Lower lobe of right lung (tissue), 2 donors: ENCODE data around the gene RUNDC1. TPM values are rescaled to one million over a fixed set of nuclear protein-coding genes. Genes with fewer than 3 reads are reported as not detected.

Source experiments
- ATAC-seq, 2 donors: fragments of 200-7000 bp; cut with Tn5 transposase; one replicate each; pipeline ENCODE4 v1.9.1; 2020 to 2022; ENCODE audit warnings: mild to moderate bottlenecking in 2 of 2, moderate library complexity in 2 of 2
- DNase-seq: peaks from one replicate; pipeline ENCODE4 v3.0.0-alpha.2; 2020
- H3K27ac ChIP-seq: fragments of 200-600 bp; one replicate; pipeline ENCODE4 v1.8.0; 2022
- H3K27me3 ChIP-seq: fragments of 200-600 bp; one replicate; pipeline ENCODE4 v1.8.0; 2022; ENCODE audit warnings: low read depth
- H3K36me3 ChIP-seq: fragments of 200-600 bp; one replicate; pipeline ENCODE4 v1.8.0; 2022; ENCODE audit warnings: mild to moderate bottlenecking
- H3K4me1 ChIP-seq: fragments of 200-600 bp; one replicate; pipeline ENCODE4 v1.8.0; 2022
- H3K4me3 ChIP-seq: fragments of 200-600 bp; one replicate; pipeline ENCODE4 v1.8.0; 2022; ENCODE audit warnings: mild to moderate bottlenecking
- H3K9me3 ChIP-seq: fragments of 200-600 bp; one replicate; pipeline ENCODE4 v1.8.0; 2022
- intact Hi-C: fragments of 100-400 bp; cut with DNase I; formaldehyde crosslinking; loops from one replicate; pipeline ENCODE4 v1.11.0; 2022
- long read RNA-seq: library from polyadenylated mRNA; unstranded; transcript quantifications from one replicate; pipeline ENCODE4 v2.0.0, GENCODE V29; 2021
- total RNA-seq: library from RNA; stranded (reverse); fragmentation: NEBNext Ultra II Directional; extraction: Animal tissue kit (Norgen Biotek cat#: 25700); gene quantifications from one replicate; pipeline ENCODE4 v1.2.1, GENCODE V29; 2021
- TF ChIP-seq, protein P1 (sequence below): fragments of 200-600 bp; IDR thresholded peaks from one replicate; pipeline ENCODE4 v1.8.0; 2022; ENCODE audit warnings: antibody characterized with exemption, mild to moderate bottlenecking
- donor health status: DM: no; HTN: yes; CAD: no; lungs with severe emphysema.

The RUNDC1 gene
- total RNA-seq: 17.1 TPM
- long read RNA-seq, transcript RUNDC1-201 (5 exons, 3,828 nt): major isoform, 12 of 30 reads
- long read RNA-seq, partial matches to known transcripts: 10 of 30 reads
- long read RNA-seq, other reads (novel, unspliced or antisense): 5 of 30 reads

DNA sequence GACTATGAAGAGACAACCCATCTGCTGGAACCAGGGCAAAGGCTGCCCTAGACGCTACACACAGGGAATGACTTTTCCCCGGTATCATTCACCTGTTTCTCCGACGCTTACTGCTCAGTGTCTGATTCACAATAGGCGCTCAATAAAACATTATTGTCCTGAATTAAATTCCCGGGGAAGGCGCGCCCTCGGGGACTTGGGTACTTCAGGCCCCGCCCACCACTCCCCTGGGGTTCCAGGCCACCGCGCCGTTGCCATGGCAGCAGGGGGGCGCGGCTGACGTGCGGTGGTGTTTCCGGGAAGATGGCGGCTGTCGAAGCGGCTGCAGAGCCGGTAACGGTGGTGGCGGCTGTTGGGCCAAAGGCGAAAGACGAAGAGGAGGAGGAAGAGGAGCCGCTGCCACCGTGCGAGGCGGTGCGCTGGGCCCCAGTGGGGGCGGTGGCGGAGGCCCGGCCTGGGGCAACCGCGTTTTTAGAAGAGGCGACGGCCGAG lies at the start of gene RUNDC1:
RUNDC1 (plus strand) TSS at position 292 of the 492 bp plus-strand sequence; CDS start at position 304, 12 bp downstream.
- ATAC-seq (peak; percentile 95 to 98), DNase-seq (peak; percentile 98)
- intact Hi-C loops: no loop called here
- H3K36me3 ChIP-seq: peaks cover 12% of the 10 kb centered on the region
- no peaks in the 10 kb centered on the region for H3K9me3 ChIP-seq
- H3K27ac ChIP-seq: peak within 1 kb of the TSS; percentile 91
- H3K27me3 ChIP-seq: no peaks in the 10 kb centered on the region
- H3K4me1 ChIP-seq: peaks cover 35% of the 10 kb centered on the region
- peak within 1 kb of the TSS; percentile 95 for H3K4me3 ChIP-seq
- TF ChIP-seq, protein P1, sequence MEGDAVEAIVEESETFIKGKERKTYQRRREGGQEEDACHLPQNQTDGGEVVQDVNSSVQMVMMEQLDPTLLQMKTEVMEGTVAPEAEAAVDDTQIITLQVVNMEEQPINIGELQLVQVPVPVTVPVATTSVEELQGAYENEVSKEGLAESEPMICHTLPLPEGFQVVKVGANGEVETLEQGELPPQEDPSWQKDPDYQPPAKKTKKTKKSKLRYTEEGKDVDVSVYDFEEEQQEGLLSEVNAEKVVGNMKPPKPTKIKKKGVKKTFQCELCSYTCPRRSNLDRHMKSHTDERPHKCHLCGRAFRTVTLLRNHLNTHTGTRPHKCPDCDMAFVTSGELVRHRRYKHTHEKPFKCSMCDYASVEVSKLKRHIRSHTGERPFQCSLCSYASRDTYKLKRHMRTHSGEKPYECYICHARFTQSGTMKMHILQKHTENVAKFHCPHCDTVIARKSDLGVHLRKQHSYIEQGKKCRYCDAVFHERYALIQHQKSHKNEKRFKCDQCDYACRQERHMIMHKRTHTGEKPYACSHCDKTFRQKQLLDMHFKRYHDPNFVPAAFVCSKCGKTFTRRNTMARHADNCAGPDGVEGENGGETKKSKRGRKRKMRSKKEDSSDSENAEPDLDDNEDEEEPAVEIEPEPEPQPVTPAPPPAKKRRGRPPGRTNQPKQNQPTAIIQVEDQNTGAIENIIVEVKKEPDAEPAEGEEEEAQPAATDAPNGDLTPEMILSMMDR: no peak

DNA sequence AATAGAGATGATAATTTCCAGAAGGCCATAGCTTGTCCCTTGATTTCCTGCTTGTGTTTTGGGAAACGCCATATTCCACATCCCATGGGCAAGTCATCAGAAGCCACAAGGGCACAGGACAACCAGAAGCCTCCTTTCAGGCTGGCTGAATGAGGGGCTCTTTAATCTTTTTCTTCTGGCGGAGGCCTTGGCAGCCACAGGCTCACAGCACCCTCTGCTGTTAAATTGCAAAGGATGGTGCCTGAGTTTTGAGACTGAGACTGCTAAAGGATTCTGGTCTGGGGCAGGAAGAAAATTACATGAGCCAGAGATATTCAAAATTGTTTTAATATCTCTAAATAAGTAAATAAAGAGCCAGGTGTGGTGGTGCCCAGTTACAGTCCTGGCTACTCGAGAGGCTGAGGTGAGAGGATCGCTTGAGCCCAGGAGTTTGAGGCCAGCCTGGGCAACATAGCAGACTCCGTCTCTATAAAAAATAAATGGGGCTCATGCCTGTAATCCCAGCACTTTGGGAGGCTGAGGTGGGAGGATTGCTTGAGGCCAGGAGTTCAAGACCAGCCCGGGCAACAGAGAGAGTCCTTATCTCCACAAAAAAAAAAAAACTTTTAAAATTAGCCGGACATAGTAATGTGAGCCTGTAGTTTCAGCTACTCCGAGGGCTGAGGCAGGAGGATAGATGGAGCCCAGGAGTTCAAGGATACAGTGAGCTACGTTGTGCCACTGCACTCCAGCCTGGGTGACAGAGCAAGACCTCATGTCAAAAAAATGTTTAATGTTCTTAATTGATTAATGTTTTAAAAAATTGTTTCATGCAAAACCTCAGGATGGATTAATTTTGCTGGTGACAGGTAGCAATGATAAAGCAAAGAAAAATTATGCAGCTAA lies 42.4 kb upstream of the RUNDC1 start:
- Histone ChIP-seq H3K27ac (no peak overlapping the region), H3K36me3 (no peaks in the 10 kb centered on the region), H3K4me1 (no peaks in the 10 kb centered on the region), H3K27me3 (no peaks in the 10 kb centered on the region), H3K9me3 (no peaks in the 10 kb centered on the region), H3K4me3 (no peak overlapping the region)
- DNase-seq: no peak
- intact Hi-C loops: loop anchor here (10.0 kb wide), 1 partner anchor 93 kb away; the partner anchor contains the start of gene AOC2
- peak; percentile 69 to 77 for ATAC-seq
- TF ChIP-seq, protein P1: peak; percentile 64

DNA sequence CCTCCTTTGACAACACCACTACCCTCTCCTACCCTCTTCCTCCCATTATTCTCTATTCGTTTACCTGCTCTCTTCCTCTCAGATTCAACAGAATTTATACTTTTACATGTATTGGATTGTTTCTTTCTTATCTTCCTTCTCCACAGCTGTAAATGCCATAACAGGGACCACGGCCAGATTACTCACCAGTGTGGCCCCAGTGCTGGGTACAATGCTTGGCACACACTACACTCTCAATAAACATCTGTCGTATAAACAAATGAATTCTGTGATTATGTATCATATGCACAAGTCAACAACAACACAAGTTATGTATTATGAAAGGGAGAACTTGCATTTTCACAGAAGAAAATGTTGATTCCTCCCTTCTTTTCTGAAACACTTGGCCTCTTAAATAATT lies 36.2 kb upstream of the RUNDC1 start:
- intact Hi-C loops: no loop called here
- Histone ChIP-seq H3K36me3 (peaks cover 12% of the 10 kb centered on the region), H3K4me3 (no peak overlapping the region), H3K27ac (no peak overlapping the region), H3K27me3 (no peaks in the 10 kb centered on the region), H3K9me3 (no peaks in the 10 kb centered on the region), H3K4me1 (no peaks in the 10 kb centered on the region)
- TF ChIP-seq, protein P1: no peak
- DNase-seq (no peak), ATAC-seq (no peak)

DNA sequence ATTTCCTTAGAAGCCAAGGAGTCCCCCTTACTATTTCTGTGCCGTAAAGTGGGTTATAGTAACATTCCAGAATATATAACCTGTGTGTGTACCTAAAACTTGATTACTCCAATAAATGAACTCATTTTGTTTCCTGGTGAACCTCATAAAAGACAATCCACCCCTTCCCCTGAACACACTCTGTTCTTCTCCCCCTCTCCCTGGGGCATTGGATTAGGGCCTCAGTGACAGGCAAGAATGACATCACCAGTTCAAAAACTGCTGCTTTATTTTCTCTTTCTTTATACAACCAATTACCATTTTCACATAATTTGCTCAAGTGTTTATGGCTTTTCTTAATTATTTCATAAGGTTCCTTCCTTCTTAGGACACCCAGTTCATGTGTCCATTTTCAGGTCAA lies 33.6 kb upstream of the RUNDC1 start:
- Histone ChIP-seq H3K4me3 (no peak overlapping the region), H3K36me3 (peaks cover 38% of the 10 kb centered on the region), H3K4me1 (no peaks in the 10 kb centered on the region), H3K9me3 (no peaks in the 10 kb centered on the region), H3K27me3 (no peaks in the 10 kb centered on the region), H3K27ac (no peak overlapping the region)
- intact Hi-C loops: no loop called here
- TF ChIP-seq, protein P1: no peak
- ATAC-seq: no peak
- DNase-seq: no peak

DNA sequence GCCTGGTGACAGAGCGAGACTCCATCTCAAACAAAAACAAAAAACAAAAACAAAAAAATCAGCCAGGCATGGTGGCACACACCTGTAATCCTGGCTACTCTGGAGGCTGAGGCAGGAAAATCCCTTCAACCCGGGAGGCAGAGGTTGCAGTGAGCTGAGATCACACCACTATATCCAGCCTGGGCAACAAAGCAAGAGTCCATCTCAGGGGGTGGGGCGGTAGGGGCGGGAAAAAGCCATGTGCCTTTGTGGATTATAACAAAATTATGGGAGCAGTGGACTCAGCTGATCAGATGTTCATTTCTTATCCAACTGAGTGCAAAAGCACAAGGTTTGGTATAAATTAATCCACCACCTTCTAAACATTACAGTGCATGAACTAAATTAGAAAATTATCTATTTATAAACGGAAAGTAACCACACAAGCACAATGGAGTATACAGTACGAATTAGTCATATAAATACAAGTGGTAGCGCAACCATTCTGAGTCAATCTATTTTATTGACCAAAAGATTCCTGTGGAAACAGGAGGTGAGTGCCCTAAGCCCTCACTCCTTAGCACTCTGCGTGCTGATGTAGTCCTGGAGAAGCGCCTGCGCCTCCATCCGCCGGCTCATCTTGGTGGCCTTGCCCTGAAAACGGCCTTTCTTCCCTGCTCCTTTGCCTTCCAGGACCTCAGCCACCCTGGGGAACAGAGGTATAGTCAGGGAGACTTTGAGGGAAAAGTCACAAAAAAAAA lies 30.2 kb upstream of the RUNDC1 start:
- Histone ChIP-seq H3K27me3 (no peaks in the 10 kb centered on the region), H3K36me3 (peaks cover 72% of the 10 kb centered on the region), H3K4me3 (no peak overlapping the region), H3K4me1 (no peaks in the 10 kb centered on the region), H3K27ac (no peak overlapping the region), H3K9me3 (no peaks in the 10 kb centered on the region)
- ATAC-seq: no peak
- TF ChIP-seq, protein P1: no peak
- intact Hi-C loops: no loop called here
- no peak for DNase-seq
